Measurements from ENCODE around the gene HS3ST4.

HS3ST4 gene

GRCh38 chr16:26108836-26109505 lies 417.2 kb downstream of the HS3ST4 start:
- intact Hi-C loops (cut with DNase I; ENCODE audit: low total_unique reads) = no loop called here
- TF ChIP-seq CTCF (IDR thresholded peaks at IDR 0.05) = no peak
- Histone ChIP-seq H3K4me1 (no peaks in the 10 kb centered on the region), H3K27me3 (no peaks in the 10 kb centered on the region), H3K4me3 (no peak overlapping the region), H3K27ac (no peak overlapping the region), H3K36me3 (no peaks in the 10 kb centered on the region), H3K9me3 (no peaks in the 10 kb centered on the region)
- no peak for DNase-seq

GRCh38 chr16:26111900-26112299 lies 420.1 kb downstream of the HS3ST4 start:
- H3K4me1 ChIP-seq = no peaks in the 10 kb centered on the region
- no peaks in the 10 kb centered on the region for H3K36me3 ChIP-seq
- intact Hi-C loops (cut with DNase I; ENCODE audit: low total_unique reads) = no loop called here
- DNase-seq = no peak
- H3K4me3 ChIP-seq = no peak overlapping the region
- no peaks in the 10 kb centered on the region for H3K9me3 ChIP-seq
- H3K27ac ChIP-seq = no peak overlapping the region
- no peaks in the 10 kb centered on the region for H3K27me3 ChIP-seq
- TF ChIP-seq CTCF (IDR thresholded peaks at IDR 0.05) = no peak

- Histone ChIP-seq H3K4me1 (no peaks in the 10 kb centered on the region), H3K36me3 (no peaks in the 10 kb centered on the region), H3K27ac (no peak overlapping the region), H3K27me3 (no peaks in the 10 kb centered on the region), H3K4me3 (no peak overlapping the region), H3K9me3 (no peaks in the 10 kb centered on the region)
- intact Hi-C loops (cut with DNase I; ENCODE audit: low total_unique reads) = no loop called here
- no peak for DNase-seq
- no peak for TF ChIP-seq CTCF (IDR thresholded peaks at IDR 0.05)
Observed at GRCh38 chr16:26118575-26118974, 426.8 kb downstream of the HS3ST4 start.

- no peak for DNase-seq
Observed at GRCh38 chr16:26120729-26121128, 429.0 kb downstream of the HS3ST4 start.

GRCh38 chr16:26128296-26128695 lies 436.5 kb downstream of the HS3ST4 start:
- Histone ChIP-seq H3K36me3 (no peaks in the 10 kb centered on the region), H3K27ac (no peak overlapping the region), H3K4me1 (no peaks in the 10 kb centered on the region), H3K27me3 (no peaks in the 10 kb centered on the region), H3K4me3 (no peak overlapping the region), H3K9me3 (no peaks in the 10 kb centered on the region)
- intact Hi-C loops (cut with DNase I; ENCODE audit: low total_unique reads) = no loop called here
- TF ChIP-seq CTCF (IDR thresholded peaks at IDR 0.05) = no peak
- DNase-seq = no peak

More at GRCh38 chr16:26120729-26121128, 429.0 kb downstream of the HS3ST4 start:
- no peaks in the 10 kb centered on the region for H3K9me3 ChIP-seq
- no peaks in the 10 kb centered on the region for H3K4me1 ChIP-seq
- no peak for TF ChIP-seq CTCF (IDR thresholded peaks at IDR 0.05)
- H3K27me3 ChIP-seq = no peaks in the 10 kb centered on the region
- no peaks in the 10 kb centered on the region for H3K36me3 ChIP-seq
- H3K27ac ChIP-seq = no peak overlapping the region
- intact Hi-C loops (cut with DNase I; ENCODE audit: low total_unique reads) = no loop called here
- H3K4me3 ChIP-seq = no peak overlapping the region

- H3K9me3 ChIP-seq = no peaks in the 10 kb centered on the region
- DNase-seq = no peak
- no peak overlapping the region for H3K4me3 ChIP-seq
- H3K27me3 ChIP-seq = no peaks in the 10 kb centered on the region
- intact Hi-C loops (cut with DNase I; ENCODE audit: low total_unique reads) = no loop called here
- H3K4me1 ChIP-seq = no peaks in the 10 kb centered on the region
- H3K27ac ChIP-seq = no peak overlapping the region
- no peaks in the 10 kb centered on the region for H3K36me3 ChIP-seq
- TF ChIP-seq CTCF (IDR thresholded peaks at IDR 0.05) = no peak
Observed at GRCh38 chr16:26129997-26130396, 438.2 kb downstream of the HS3ST4 start.

All from tibial artery (tissue), 4 donors.